NCI-H345 treated with DMSO at 0.1 percent for 48 hours (cell line): Measurements from ENCODE around the gene CCDC78.

Experiments
- DNase-seq: peaks from one replicate; lab custom pipeline; 2025; ENCODE audit not compliant: unreplicated experiment; lab: John Stamatoyannopoulos, UW

Gene CCDC78

GRCh38 chr16:726438-727290 is at the start of gene CCDC78, which contains the start of gene HAGHL:
TSS of gene CCDC78 (minus strand) at chr16:726443. CDS start at chr16:726367, 76 bp downstream.
TSS of gene HAGHL (plus strand) at chr16:727106. CDS start at chr16:727510, 404 bp downstream.
- no peak for DNase-seq

GRCh38 chr16:775236-775796 is 49.1 kb upstream of the CCDC78 start:
- DNase-seq, result no peak

DNA sequence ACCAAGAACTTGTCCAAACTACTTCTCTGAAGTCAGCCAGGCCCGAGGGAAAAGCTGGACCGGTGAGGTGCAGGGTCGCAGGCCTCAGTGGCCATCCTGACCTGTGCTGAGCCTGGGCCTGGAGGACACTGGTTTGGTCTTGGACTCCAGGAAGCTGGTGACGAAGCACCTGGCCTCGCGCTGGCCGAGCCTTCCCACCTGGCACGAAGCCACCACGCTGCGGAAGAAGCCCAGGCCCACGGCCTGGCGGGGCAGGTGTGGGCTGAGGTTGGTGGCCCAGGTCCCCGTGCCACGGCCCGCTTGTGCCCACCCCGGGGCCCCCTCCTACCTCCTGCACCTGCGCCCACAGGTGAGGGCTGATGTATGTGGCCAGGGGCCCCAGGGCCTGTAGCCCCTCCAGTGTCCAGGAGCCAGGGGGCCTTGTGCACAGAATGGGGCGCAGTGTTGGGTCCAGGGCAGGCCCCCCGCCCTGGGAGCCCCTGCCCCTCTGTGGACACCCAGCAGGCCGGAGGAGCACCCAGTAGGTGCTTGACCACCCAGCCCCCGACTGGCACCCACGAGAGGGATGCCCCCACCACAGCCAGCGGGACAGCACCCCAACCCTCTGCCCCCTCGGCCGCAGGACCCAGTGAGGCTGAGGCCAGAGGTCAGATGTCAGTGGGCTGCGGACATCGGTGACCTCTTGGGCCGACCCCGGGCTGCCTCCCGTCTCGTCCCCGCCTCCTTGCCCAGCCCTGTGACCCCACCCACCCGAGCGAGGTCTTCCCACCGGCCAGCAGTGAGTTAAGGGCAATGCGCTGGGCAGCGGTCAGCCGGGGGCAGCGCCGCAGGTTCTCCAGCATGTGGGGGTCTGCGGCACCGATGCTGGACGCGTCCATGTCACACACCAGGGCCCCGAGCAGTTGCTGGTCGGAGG is 48.1 kb upstream of the CCDC78 start:
- DNase-seq, result no peak

DNA sequence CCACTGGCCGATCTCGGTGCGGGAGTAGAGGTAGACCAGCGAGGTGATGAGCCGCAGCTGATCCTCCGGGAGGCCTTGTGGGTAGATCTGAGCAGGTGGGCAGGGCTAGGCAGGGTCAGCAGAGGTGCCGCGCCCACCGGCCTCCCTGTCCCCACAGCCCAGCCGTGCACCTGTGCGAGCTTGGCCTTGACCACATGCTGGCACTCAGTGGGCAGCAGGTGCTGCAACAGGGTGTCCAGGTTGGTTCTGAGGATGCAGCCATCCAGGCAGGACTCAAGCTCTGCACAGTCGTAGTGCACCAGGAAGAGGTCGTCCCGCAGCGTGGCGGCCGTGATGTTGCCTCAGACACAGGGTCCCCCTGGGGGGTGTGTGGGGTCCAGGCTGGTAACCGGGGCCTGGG is 46.7 kb upstream of the CCDC78 start:
- DNase-seq, result no peak

DNA sequence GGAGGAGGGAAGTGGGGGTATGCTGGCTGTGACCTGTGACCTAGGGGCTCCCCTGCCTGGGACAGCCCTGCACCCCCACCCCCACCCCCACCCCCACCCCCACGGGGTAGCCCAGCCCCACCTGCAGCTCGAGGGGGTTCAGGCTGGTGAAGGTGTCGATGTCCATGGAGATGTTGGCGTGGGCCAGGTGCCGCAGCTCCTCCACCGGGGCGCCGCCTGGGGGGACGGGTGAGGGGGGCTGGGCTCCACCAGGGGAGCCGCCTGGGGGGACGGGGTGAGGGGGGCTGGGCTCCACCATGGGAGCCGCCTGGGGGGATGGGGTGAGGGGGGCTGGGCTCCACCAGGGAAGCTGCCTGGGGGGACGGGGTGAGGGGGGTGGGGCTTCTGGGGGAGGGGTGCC is 44.2 kb upstream of the CCDC78 start:
- no peak for DNase-seq

- no peak for DNase-seq
Measured at GRCh38 chr16:769934-770333, 43.7 kb upstream of the CCDC78 start.

DNA sequence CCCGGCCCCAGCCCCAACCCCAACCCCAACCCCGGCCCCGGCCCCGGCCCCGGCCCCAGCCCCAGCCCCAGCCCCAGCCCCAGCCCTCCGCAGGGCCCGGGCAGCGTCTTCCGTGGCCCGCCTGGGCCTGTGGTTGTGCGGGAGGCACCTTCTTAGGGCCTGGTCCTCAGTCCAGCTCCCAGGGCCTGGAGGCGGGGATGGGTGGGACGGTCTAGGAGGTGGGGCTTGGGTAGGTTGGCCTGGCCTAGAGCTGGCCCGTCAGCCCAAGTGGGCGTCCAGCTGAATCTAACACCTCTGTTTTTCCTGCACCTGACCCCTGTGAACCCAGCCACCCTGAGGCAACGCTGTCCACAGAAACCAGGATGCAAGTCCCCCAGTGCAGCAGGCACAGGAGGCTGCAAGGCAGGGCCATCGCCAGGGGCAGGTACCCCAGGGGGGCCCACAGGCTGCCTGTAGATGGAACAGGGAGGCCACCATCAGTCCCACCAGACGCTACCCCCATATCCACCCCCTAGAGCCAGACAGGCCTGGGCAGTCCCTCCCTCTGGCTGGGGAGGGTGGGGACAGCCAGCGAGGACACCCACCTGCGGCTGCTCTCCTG is 43.0 kb upstream of the CCDC78 start:
- DNase-seq, result no peak

- DNase-seq, result no peak
Measured at GRCh38 chr16:768428-768827, 42.2 kb upstream of the CCDC78 start.

DNA sequence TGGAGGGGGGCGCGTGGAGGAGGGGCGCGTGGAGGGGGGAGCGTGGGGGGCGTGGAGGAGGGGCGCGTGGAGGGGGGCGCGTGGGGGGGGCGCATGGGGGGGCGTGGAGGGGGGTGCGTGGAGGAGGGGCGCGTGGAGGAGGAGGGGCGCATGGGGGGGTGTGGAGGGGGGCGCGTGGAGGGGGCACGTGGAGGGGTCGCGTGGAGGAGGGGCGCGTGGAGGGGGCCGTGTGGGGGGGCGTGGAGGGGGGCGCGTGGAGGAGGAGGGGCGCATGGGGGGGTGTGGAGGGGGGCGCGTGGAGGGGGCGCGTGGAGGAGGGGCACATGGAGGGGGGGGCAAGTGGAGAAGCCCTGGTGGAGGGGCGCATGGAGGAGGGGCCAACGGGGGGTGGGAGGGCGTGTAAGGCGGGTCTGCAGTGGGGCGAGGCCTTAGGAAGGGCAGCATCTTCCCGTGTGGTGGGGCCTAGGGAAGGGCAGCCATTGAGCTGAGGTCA is 41.5 kb upstream of the CCDC78 start:
- no peak for DNase-seq

DNA sequence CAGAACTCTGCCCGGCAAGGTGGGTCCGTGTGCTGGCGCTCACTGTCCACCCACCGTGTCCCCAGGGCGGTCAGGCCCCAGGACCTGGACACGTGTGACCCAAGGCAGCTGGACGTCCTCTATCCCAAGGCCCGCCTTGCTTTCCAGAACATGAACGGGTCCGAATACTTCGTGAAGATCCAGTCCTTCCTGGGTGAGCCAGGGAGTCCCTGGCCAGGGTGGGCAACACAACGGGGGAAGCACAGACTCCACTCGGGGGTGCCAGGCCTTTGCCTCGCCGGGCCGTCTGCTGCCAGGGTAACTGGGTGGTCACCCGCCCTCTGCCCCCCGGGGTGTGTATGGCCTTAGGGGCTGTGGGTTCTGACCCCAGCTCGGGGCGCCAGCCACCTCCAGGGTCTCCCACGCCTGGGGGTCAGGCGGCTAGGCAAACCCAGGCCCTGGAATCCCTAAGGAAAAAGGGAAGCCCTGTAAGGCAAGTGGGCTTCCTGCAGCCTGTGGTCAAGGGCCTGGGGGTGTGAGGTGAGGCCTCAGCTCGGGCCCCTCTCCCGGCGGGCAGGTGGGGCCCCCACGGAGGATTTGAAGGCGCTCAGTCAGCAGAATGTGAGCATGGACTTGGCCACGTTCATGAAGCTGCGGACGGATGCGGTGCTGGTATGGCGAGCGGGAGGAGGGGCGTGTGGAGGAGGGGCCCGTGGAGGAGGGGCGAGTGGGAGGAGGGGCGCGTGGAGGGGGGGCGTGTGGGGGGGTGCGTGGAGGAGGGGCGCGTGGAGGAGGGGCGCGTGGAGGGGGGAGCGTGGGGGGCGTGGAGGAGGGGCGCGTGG is 40.8 kb upstream of the CCDC78 start:
- no peak for DNase-seq

DNA sequence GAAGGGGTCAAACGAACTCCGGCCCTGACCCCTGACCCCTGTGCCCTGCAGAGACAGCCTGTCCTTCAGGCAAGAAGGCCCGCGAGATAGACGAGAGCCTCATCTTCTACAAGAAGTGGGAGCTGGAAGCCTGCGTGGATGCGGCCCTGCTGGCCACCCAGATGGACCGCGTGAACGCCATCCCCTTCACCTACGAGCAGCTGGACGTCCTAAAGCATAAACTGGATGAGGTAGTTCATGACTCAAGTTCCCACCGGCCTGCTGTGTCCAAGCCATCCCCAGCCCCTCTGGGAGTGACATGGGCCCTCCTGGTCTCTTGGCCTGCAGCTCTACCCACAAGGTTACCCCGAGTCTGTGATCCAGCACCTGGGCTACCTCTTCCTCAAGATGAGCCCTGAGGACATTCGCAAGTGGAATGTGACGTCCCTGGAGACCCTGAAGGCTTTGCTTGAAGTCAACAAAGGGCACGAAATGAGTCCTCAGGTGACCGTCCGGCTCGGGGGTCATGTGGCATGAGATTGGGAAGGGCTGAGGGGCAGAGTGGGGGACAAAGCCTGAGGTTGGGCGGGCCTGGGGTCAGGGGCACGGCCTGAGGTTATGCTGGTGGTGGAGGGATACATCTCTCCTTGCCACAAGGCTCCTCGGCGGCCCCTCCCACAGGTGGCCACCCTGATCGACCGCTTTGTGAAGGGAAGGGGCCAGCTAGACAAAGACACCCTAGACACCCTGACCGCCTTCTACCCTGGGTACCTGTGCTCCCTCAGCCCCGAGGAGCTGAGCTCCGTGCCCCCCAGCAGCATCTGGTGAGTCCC is 40.0 kb upstream of the CCDC78 start:
- no peak for DNase-seq

GRCh38 chr16:765488-765865 is 39.2 kb upstream of the CCDC78 start:
- no peak for DNase-seq

GRCh38 chr16:764848-765487 is 38.7 kb upstream of the CCDC78 start:
- no peak for DNase-seq

- no peak for DNase-seq
Measured at GRCh38 chr16:764184-764750, 38.0 kb upstream of the CCDC78 start.

GRCh38 chr16:763369-764183 is 37.3 kb upstream of the CCDC78 start:
- DNase-seq, result no peak

- no peak for DNase-seq
Measured at GRCh38 chr16:762595-763268, 36.5 kb upstream of the CCDC78 start.
